ENCODE data around the gene IZUMO1. TPM values are rescaled to one million over a fixed set of nuclear protein-coding genes. Genes with fewer than 3 reads are reported as not detected.

The IZUMO1 gene
- polyA plus RNA-seq, 1 donor (not counting 4 experiments of a cell fraction or from before 2014, with no cell fraction given) = 0.63 TPM

DNA sequence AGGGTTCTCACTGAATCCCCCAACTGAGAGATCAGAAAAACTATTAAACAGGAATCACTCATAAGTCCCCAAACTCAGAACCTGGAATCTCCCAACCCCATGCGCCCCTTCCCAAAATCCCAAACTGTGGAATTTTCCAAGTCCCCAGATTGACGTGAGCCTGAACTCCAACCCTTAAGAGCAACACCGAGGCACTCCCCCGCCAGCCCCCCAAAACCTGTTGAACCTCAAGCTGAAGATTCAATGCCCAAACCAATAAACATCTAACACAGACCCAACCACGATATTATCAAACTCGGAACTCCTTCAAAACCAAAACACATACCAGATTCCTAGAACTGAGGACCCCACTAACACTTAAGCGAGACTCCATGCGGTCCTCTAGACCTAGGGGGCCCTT is 599 bp downstream of the IZUMO1 start:
- H3K4me3 ChIP-seq (ENCODE audit: control insufficient read depth in 2 of 3, extremely low read depth in 1 of 3, insufficient read depth in 2 of 3, low read depth in 1 of 3, low read length in 3 of 3) = no peak overlapping the region
- no peak overlapping the region for H3K27ac ChIP-seq (ENCODE audit: control insufficient read depth, insufficient read depth, low read length)
- H3K9me1 ChIP-seq (ENCODE audit: control insufficient read depth, extremely low read depth, insufficient read depth, low read length) = peaks cover 2% of the 10 kb centered on the region
- dilution Hi-C loops (cut with MboI; ENCODE audit: extremely low pct_ligation_motif_present, low sequenced_read_pairs) = no loop called here
- H3K27me3 ChIP-seq (ENCODE audit: control insufficient read depth, extremely low read depth, insufficient read depth, low read length) = no peaks in the 10 kb centered on the region
- no peak for TF ChIP-seq EZH2 (IDR thresholded peaks at IDR 0.05; ENCODE audit: low read length)
- TF ChIP-seq, protein P1, sequence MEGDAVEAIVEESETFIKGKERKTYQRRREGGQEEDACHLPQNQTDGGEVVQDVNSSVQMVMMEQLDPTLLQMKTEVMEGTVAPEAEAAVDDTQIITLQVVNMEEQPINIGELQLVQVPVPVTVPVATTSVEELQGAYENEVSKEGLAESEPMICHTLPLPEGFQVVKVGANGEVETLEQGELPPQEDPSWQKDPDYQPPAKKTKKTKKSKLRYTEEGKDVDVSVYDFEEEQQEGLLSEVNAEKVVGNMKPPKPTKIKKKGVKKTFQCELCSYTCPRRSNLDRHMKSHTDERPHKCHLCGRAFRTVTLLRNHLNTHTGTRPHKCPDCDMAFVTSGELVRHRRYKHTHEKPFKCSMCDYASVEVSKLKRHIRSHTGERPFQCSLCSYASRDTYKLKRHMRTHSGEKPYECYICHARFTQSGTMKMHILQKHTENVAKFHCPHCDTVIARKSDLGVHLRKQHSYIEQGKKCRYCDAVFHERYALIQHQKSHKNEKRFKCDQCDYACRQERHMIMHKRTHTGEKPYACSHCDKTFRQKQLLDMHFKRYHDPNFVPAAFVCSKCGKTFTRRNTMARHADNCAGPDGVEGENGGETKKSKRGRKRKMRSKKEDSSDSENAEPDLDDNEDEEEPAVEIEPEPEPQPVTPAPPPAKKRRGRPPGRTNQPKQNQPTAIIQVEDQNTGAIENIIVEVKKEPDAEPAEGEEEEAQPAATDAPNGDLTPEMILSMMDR (optimal IDR thresholded peaks at IDR 0.05 in 1 of 3, IDR thresholded peaks at IDR 0.05 in 1 of 3, conservative IDR thresholded peaks at IDR 0.05 in 1 of 3; ENCODE audit: extremely low read depth in 1 of 3, insufficient read depth in 2 of 3, low read length in 3 of 3) = no peak
- H3K79me2 ChIP-seq (ENCODE audit: control insufficient read depth, insufficient read depth, low read length) = peaks cover 17% of the 10 kb centered on the region
- H4K20me1 ChIP-seq (ENCODE audit: control insufficient read depth, extremely low read depth, insufficient read depth, low read length) = no peaks in the 10 kb centered on the region
- H2AFZ ChIP-seq (ENCODE audit: control insufficient read depth, low read length) = no peak overlapping the region
- H3K9ac ChIP-seq (ENCODE audit: control insufficient read depth, extremely low read depth, insufficient read depth, low read length) = no peak overlapping the region
- peaks cover 13 to 18% of the 10 kb centered on the region in 2 experiments for H3K36me3 ChIP-seq (ENCODE audit: control insufficient read depth in 2 of 2, extremely low read depth in 1 of 2, insufficient read depth in 2 of 2, low read length in 2 of 2)
- FAIRE-seq (no peak), DNase-seq (ENCODE audit: low read depth, low spot score) (no peak)
- H3K9me3 ChIP-seq (ENCODE audit: control insufficient read depth, low read depth, low read length) = no peaks in the 10 kb centered on the region
- no peak overlapping the region for H3K4me2 ChIP-seq (ENCODE audit: control insufficient read depth, extremely low read depth, insufficient read depth, low read depth, low read length)
- H3K4me1 ChIP-seq (ENCODE audit: control insufficient read depth, extremely low read depth, insufficient read depth, low read length) = peaks cover 4% of the 10 kb centered on the region

DNA sequence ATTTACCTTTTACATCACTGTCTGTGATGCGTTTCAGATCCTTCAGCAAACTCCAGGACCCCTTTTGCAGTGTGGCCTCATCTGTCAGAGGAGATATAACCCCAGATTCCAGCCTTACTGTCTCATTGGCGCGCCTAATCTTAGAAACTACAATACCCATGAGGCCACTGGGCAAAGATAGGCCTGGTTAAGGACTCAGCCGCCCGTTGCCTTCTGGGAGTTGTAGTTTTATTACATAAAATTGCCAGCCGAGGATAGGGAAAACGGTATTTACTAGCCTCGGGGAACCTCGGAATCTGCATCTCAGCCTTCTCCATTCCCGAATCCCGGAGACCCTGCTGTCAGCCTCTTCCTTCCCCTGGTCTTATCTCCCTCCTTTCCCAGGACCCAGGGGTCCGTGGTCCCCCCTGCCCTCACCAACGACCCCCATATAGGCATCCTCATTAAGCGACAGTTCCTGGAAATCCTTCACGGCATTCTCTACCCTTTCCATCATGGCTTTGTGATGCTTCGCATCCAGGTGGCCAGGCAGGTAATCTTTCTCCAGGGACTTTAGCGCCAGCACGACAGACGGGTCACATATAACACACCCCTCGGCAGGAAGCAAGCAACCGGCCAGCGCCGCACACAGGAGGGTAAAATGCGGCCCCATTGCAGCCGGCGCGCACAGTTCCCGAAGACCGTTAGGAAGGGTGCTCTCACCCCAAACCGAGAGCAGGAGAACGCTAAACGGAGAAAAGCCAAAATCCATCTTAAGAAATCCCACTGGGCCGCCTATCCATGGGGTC is 1.3 kb downstream of the IZUMO1 start:
- no peak overlapping the region for H3K27ac ChIP-seq (ENCODE audit: control insufficient read depth, insufficient read depth, low read length)
- no peak overlapping the region for H3K4me2 ChIP-seq (ENCODE audit: control insufficient read depth, extremely low read depth, insufficient read depth, low read depth, low read length)
- H3K27me3 ChIP-seq (ENCODE audit: control insufficient read depth, extremely low read depth, insufficient read depth, low read length) = no peaks in the 10 kb centered on the region
- H3K4me1 ChIP-seq (ENCODE audit: control insufficient read depth, extremely low read depth, insufficient read depth, low read length) = peaks cover 10% of the 10 kb centered on the region
- no peak overlapping the region for H2AFZ ChIP-seq (ENCODE audit: control insufficient read depth, low read length)
- H3K9me3 ChIP-seq (ENCODE audit: control insufficient read depth, low read depth, low read length) = no peaks in the 10 kb centered on the region
- no peak overlapping the region for H3K4me3 ChIP-seq (ENCODE audit: control insufficient read depth in 2 of 3, extremely low read depth in 1 of 3, insufficient read depth in 2 of 3, low read depth in 1 of 3, low read length in 3 of 3)
- no peaks in the 10 kb centered on the region for H4K20me1 ChIP-seq (ENCODE audit: control insufficient read depth, extremely low read depth, insufficient read depth, low read length)
- TF ChIP-seq, protein P1 (optimal IDR thresholded peaks at IDR 0.05 in 1 of 3, IDR thresholded peaks at IDR 0.05 in 1 of 3, conservative IDR thresholded peaks at IDR 0.05 in 1 of 3; ENCODE audit: extremely low read depth in 1 of 3, insufficient read depth in 2 of 3, low read length in 3 of 3) = no peak
- TF ChIP-seq EZH2 (IDR thresholded peaks at IDR 0.05; ENCODE audit: low read length) = no peak
- peak; percentile 20 for FAIRE-seq
- peaks cover 10% of the 10 kb centered on the region for H3K79me2 ChIP-seq (ENCODE audit: control insufficient read depth, insufficient read depth, low read length)
- dilution Hi-C loops (cut with MboI; ENCODE audit: extremely low pct_ligation_motif_present, low sequenced_read_pairs) = no loop called here
- H3K36me3 ChIP-seq (ENCODE audit: control insufficient read depth in 2 of 2, extremely low read depth in 1 of 2, insufficient read depth in 2 of 2, low read length in 2 of 2) = peaks cover 13 to 14% of the 10 kb centered on the region in 2 experiments
- no peak for DNase-seq (ENCODE audit: low read depth, low spot score)
- H3K9ac ChIP-seq (ENCODE audit: control insufficient read depth, extremely low read depth, insufficient read depth, low read length) = no peak overlapping the region
- H3K9me1 ChIP-seq (ENCODE audit: control insufficient read depth, extremely low read depth, insufficient read depth, low read length) = no peaks in the 10 kb centered on the region
